K562 (cell line): ENCODE results near the gene CCDC171. TPM values are rescaled to one million over a fixed set of nuclear protein-coding genes. Genes with fewer than 3 reads are reported as not detected.

Source experiments
- ATAC-seq: fragments of 200-7000 bp; cut with Tn5 transposase; 3 replicates; pipeline ENCODE4 v1.9.1; 2020; ENCODE audit warnings: moderate library complexity
- BruUV-seq: library from RNA; stranded (reverse); fragments of 400-500 nt; replicated peaks from 2 replicates; lab custom pipeline; 2021; lab: Mats Ljungman, UMichigan
- CTCF ChIA-PET: fragments of 300-600 bp; formaldehyde crosslinking; extraction: SDS; loops from one replicate; lab custom pipeline; 2021; ENCODE audit warnings: low intra/inter-chr PET ratio; lab: Yijun Ruan, JAX
- POLR2A ChIA-PET: fragments of 300-600, 350-650 bp; sonication (Branson Sonifier 250); formaldehyde crosslinking; extraction: SDS; loops from one replicate; lab custom pipeline; 2021; ENCODE audit warnings: antibody characterized with exemption, inconsistent platforms; lab: Yijun Ruan, JAX
- DNase-seq, 4 experiments: peaks; one replicate each; pipeline versions ENCODE4 v3.0.0 to v3.0.0-alpha.2; 2011 to 2018; ENCODE audit warnings: low spot score in 3 of 4, mixed read lengths in 3 of 4; ENCODE audit errors: extremely low read depth in 1 of 4
- FAIRE-seq: peaks from 2 replicates; lab custom pipeline; 2011; peaks lifted over from hg19 to GRCh38; lab: Jason Lieb, UNC
- H2AFZ ChIP-seq: 2 replicates; pipeline ENCODE4 v1.6.0; 2011; ENCODE audit warnings: low read depth, low read length, control low read depth, inconsistent platforms
- H3K27ac ChIP-seq: fragments of 200-600 bp; 3 replicates; pipeline ENCODE4 v1.8.0; 2011; ENCODE audit warnings: low read depth, mild to moderate bottlenecking, control low read depth, inconsistent platforms, low read length, moderate library complexity, mixed read lengths; ENCODE audit errors: extremely low read depth
- H3K27me3 ChIP-seq, 2 experiments: fragments of 300-600 bp in 1 of 2; 2 replicates in 1 of 2; 3 replicates in 1 of 2; pipeline versions ENCODE4 v1.6.0 to v1.8.0; 2011; ENCODE audit warnings: inconsistent platforms in 2 of 2, low read length in 2 of 2, mild to moderate bottlenecking in 1 of 2, mixed read lengths in 1 of 2, moderate library complexity in 1 of 2; ENCODE audit not compliant: control insufficient read depth in 2 of 2, insufficient read depth in 2 of 2
- H3K36me3 ChIP-seq: fragments of 300-600 bp; 3 replicates; pipeline ENCODE4 v1.8.0; 2011; ENCODE audit warnings: mild to moderate bottlenecking, low read length, inconsistent platforms; ENCODE audit not compliant: control insufficient read depth, insufficient read depth
- H3K4me1 ChIP-seq, 2 experiments: fragments of 200-600 bp in 1 of 2; replicated peaks in 1 of 2; 2 replicates in 1 of 2; 3 replicates in 1 of 2; pipeline versions ENCODE4 v1.5.1 to v1.8.0; 2011; ENCODE audit warnings: inconsistent platforms in 2 of 2, low read length in 2 of 2, mild to moderate bottlenecking in 1 of 2, mixed read lengths in 1 of 2, moderate library complexity in 1 of 2; ENCODE audit not compliant: control insufficient read depth in 2 of 2, insufficient read depth in 2 of 2
- H3K4me2 ChIP-seq: 2 replicates; pipeline ENCODE4 v1.6.1; 2011; ENCODE audit warnings: low read length, control low read depth, inconsistent platforms, mixed read lengths; ENCODE audit not compliant: insufficient read depth
- H3K4me3 ChIP-seq: fragments of 200-600 bp; sonication (generic), shearing (Covaris generic); 2 replicates; pipeline ENCODE4 v1.5.1; 2016; ENCODE audit warnings: control low read depth, inconsistent platforms
- H3K79me2 ChIP-seq: fragments of 200-600 bp; 3 replicates; pipeline ENCODE4 v1.8.0; 2011; ENCODE audit warnings: low read length, inconsistent platforms; ENCODE audit not compliant: control insufficient read depth, insufficient read depth
- H3K9ac ChIP-seq, 2 experiments: 2 replicates each; pipeline versions ENCODE4 v1.6.0 to v1.6.1; 2011; ENCODE audit warnings: low read depth in 2 of 2, low read length in 2 of 2, control low read depth in 1 of 2, inconsistent platforms in 1 of 2, mild to moderate bottlenecking in 1 of 2, mixed read lengths in 1 of 2; ENCODE audit not compliant: insufficient read depth in 1 of 2
- H3K9me1 ChIP-seq: one replicate; pipeline ENCODE4 v1.6.0; 2011; ENCODE audit warnings: inconsistent platforms, mild to moderate bottlenecking, low read length, moderate library complexity; ENCODE audit not compliant: control insufficient read depth, insufficient read depth
- H3K9me3 ChIP-seq: replicated peaks from 2 replicates; pipeline ENCODE4 v1.5.1; 2011; ENCODE audit warnings: low read depth, low read length, inconsistent platforms; ENCODE audit not compliant: control insufficient read depth, insufficient read depth
- H4K20me1 ChIP-seq: replicated peaks from 2 replicates; pipeline ENCODE4 v1.6.1; 2011; ENCODE audit warnings: low read length, inconsistent platforms, mixed read lengths; ENCODE audit not compliant: control insufficient read depth, insufficient read depth
- BCLAF1 ChIP-seq, 2 experiments: fragments of 450-650 bp in 1 of 2; IDR thresholded peaks; 2 replicates each; pipeline ENCODE4 v1.6.1; 2011 to 2017; ENCODE audit warnings: low read depth in 2 of 2, antibody characterized with exemption in 1 of 2, borderline replicate concordance in 1 of 2, low read length in 1 of 2, mild to moderate bottlenecking in 1 of 2, mixed read lengths in 1 of 2; ENCODE audit not compliant: control insufficient read depth in 1 of 2
- BCOR ChIP-seq: fragments of 450-650 bp; IDR thresholded peaks from 2 replicates; pipeline ENCODE4 v1.6.1; 2016
- CTCF ChIP-seq, 3 experiments: IDR thresholded peaks in 2 of 3; conservative IDR thresholded peaks in 1 of 3; 2 replicates each; pipeline ENCODE4 v1.5.1; 2011 to 2012; ENCODE audit warnings: low read length in 3 of 3, mild to moderate bottlenecking in 3 of 3, control low read depth in 2 of 3, improper control_type of control experiment in 1 of 3, inconsistent platforms in 1 of 3, low read depth in 1 of 3, mixed read lengths in 1 of 3, moderate library complexity in 1 of 3; ENCODE audit not compliant: insufficient read depth in 2 of 3
- FOXJ3 ChIP-seq: sonication (generic); formaldehyde crosslinking; IDR thresholded peaks from 2 replicates; pipeline ENCODE4 v1.4.0; 2020; ENCODE audit warnings: mild to moderate bottlenecking, missing genetic modification reagents
- HDAC6 ChIP-seq: IDR thresholded peaks from 2 replicates; pipeline ENCODE4 v1.6.1; 2012; ENCODE audit warnings: low read depth, mild to moderate bottlenecking, control low read depth, inconsistent platforms, low read length, moderate library complexity
- KAT7 ChIP-seq: sonication (generic); formaldehyde crosslinking; IDR thresholded peaks from 2 replicates; pipeline ENCODE4 v1.8.0; 2022; ENCODE audit warnings: missing genetic modification reagents, mild to moderate bottlenecking, borderline replicate concordance
- KDM1A ChIP-seq, 2 experiments: fragments of 450-650 bp; IDR thresholded peaks; 2 replicates each; pipeline ENCODE4 v1.6.1; 2016; ENCODE audit warnings: mild to moderate bottlenecking in 2 of 2
- NFIC ChIP-seq: fragments of 450-650 bp; IDR thresholded peaks from 2 replicates; pipeline ENCODE4 v1.6.1; 2017; ENCODE audit warnings: mild to moderate bottlenecking, inconsistent platforms
- RAD21 ChIP-seq, 2 experiments: fragments of 250-450 bp in 1 of 2; fragments of 450-650 bp in 1 of 2; sonication (Bioruptor Pico) in 1 of 2; formaldehyde crosslinking in 1 of 2; IDR thresholded peaks in 1 of 2; conservative IDR thresholded peaks in 1 of 2; 2 replicates each; pipeline versions ENCODE4 v1.4.0 to v1.8.0; 2020 to 2022; ENCODE audit warnings: mild to moderate bottlenecking in 2 of 2, moderate library complexity in 1 of 2
- RBM25 ChIP-seq: fragments of 200-400 bp; formaldehyde crosslinking; IDR thresholded peaks from 2 replicates; pipeline ENCODE4 v1.6.1; 2018; ENCODE audit warnings: low read length, low read depth, moderate library complexity; ENCODE audit not compliant: severe bottlenecking
- STAT5B ChIP-seq: fragments of 250-450 bp; sonication (Bioruptor Pico); IDR thresholded peaks from 2 replicates; pipeline ENCODE4 v1.8.0; 2021; ENCODE audit warnings: mild to moderate bottlenecking, inconsistent platforms
- ZNF133 ChIP-seq: fragments of 250-450 bp; sonication (Bioruptor Pico); IDR thresholded peaks from 2 replicates; pipeline ENCODE4 v1.4.0; 2020; ENCODE audit warnings: mild to moderate bottlenecking
- ZNF217 ChIP-seq: sonication (generic); formaldehyde crosslinking; IDR thresholded peaks from 2 replicates; pipeline ENCODE4 v1.8.0; 2022; ENCODE audit warnings: mild to moderate bottlenecking, missing genetic modification reagents
- ZNF324 ChIP-seq: fragments of 250-450 bp; sonication (Bioruptor Pico); IDR thresholded peaks from 2 replicates; pipeline ENCODE4 v1.4.0; 2020; ENCODE audit warnings: mild to moderate bottlenecking
- ZNF764 ChIP-seq: fragments of 250-450 bp; sonication (Bioruptor Pico); IDR thresholded peaks from 2 replicates; pipeline ENCODE4 v1.4.0; 2020; ENCODE audit warnings: low read depth, mild to moderate bottlenecking, moderate library complexity
- WGBS: fragments of 100-300 bp; shearing (Covaris generic); methylation state at CpG from one replicate; pipeline ENCODE4 v1.1.6; 2016; ENCODE audit warnings: low coverage, mixed read lengths; ENCODE audit not compliant: insufficient coverage; ENCODE audit errors: missing lambda C conversion rate; 5-methylcytosine and 5-hydroxymethylcytosine counted together
- in situ Hi-C: fragments of 300-500 bp; cut with MboI; formaldehyde crosslinking; loops from 4 replicates; pipeline ENCODE4 v1.15.0; 2018; ENCODE audit warnings: inconsistent platforms, mixed read lengths
- intact Hi-C: fragments of 100-400 bp; cut with micrococcal nuclease; formaldehyde crosslinking; loops from 2 replicates; pipeline ENCODE4 v1.14.2; 2022
- polyA plus RNA-seq, 8 experiments: library from polyadenylated mRNA; depleted of rRNA in 4 of 8; stranded (reverse) in 5 of 8; unstranded in 3 of 8; fragments of >200 nt; fragmentation: Nextera tagmentation in 2 of 8; fragmentation: Illumina TruSeq in 1 of 8; extraction: Ambion mirVana in 2 of 8; extraction: Trizol in 1 of 8; gene quantifications; 2 replicates each; pipeline versions ENCODE4 v1.2.1 to v1.2.3, GENCODE V29; 2011 to 2014; ENCODE audit warnings: inconsistent platforms in 1 of 8, missing spikeins in 1 of 8
- total RNA-seq, 7 experiments: library from RNA; depleted of rRNA in 6 of 7; stranded (reverse); fragments of >200 nt in 6 of 7; fragmentation: Illumina TruSeq in 2 of 7; extraction: Trizol in 2 of 7; gene quantifications; 2 replicates each; pipeline versions ENCODE4 v1.2.1 to v1.2.3, GENCODE V29; 2011 to 2021; ENCODE audit warnings: low replicate concordance in 1 of 7
- TF ChIP-seq, protein P1 (sequence below), 2 experiments: fragments of 450-650 bp; conservative IDR thresholded peaks; 2 replicates each; pipeline ENCODE4 v1.6.1; 2017; ENCODE audit warnings: mild to moderate bottlenecking in 2 of 2, moderate library complexity in 2 of 2

CCDC171 gene
- total and polyA plus RNA-seq, 9 of the 15 experiments (the other 6 are each of a cell fraction or from before 2014, with no cell fraction given) = 0.08 to 3.8 (median 0.27) TPM

GRCh38 chr9:15513335-15513734, 39.5 kb upstream of the CCDC171 start:
- DNase-seq (peak; percentile 16 to 56 (median 20)), FAIRE-seq (peak; percentile 75), ATAC-seq (peak; percentile 32)
- no peaks in the 10 kb centered on the region for H3K27me3 ChIP-seq
- no peak overlapping the region for H3K9ac ChIP-seq
- intact Hi-C loops = loop anchor here (5.0 kb wide), 1 partner anchor 39 kb away; the partner anchor contains the start of gene CCDC171
- peaks cover 24% of the 10 kb centered on the region for H3K79me2 ChIP-seq
- peaks cover 3 to 7% of the 10 kb centered on the region in 2 experiments; a peak in 2 of 5 replicates for H3K4me1 ChIP-seq
- POLR2A ChIA-PET = interaction anchor here (0.6 to 3.4 kb wide), 2 partner anchors 13 to 607 kb away, joined by 3 to 10 read pairs; no protein-coding TSS in a partner anchor
- CTCF ChIA-PET = no interaction called here
- no peaks in the 10 kb centered on the region for H4K20me1 ChIP-seq
- WGBS = 0% methylated on average over 1 of the region's 1 CpG
- H3K27ac ChIP-seq = no peak overlapping the region
- in situ Hi-C loops = no loop called here
- peak overlapping the region; percentile 31 for H3K4me2 ChIP-seq
- H2AFZ ChIP-seq = peak overlapping the region; percentile 78
- H3K9me3 ChIP-seq = no peaks in the 10 kb centered on the region
- BruUV-seq = no TSS peak
- H3K4me3 ChIP-seq = no peak overlapping the region
- H3K36me3 ChIP-seq = peaks cover 9% of the 10 kb centered on the region; the same call in 2 of the 3 replicates
- no peaks in the 10 kb centered on the region for H3K9me1 ChIP-seq
- TF ChIP-seq STAT5B (CRISPR knock-in tag) = no peak
- TF ChIP-seq ZNF133 = no peak
- TF ChIP-seq BCOR = peak; percentile 57; the same call in 1 of the 2 replicates
- no peak for TF ChIP-seq ZNF324 (CRISPR knock-in tag)
- TF ChIP-seq NFIC = peak; percentile 70
- TF ChIP-seq ZNF764 = no peak
- peak in 1 of 2 experiments; percentile 29; a peak in 1 of 4 replicates for TF ChIP-seq RAD21 (CRISPR knock-in tag; conservative IDR thresholded peaks at IDR 0.05 in 1 of 2, IDR thresholded peaks at IDR 0.05 in 1 of 2)
- TF ChIP-seq RBM25 = peak; percentile 67
- no peak for TF ChIP-seq FOXJ3 (CRISPR knock-in tag)
- no peak for TF ChIP-seq HDAC6
- TF ChIP-seq ZNF217 (CRISPR knock-in tag) = no peak
- TF ChIP-seq, protein P1, sequence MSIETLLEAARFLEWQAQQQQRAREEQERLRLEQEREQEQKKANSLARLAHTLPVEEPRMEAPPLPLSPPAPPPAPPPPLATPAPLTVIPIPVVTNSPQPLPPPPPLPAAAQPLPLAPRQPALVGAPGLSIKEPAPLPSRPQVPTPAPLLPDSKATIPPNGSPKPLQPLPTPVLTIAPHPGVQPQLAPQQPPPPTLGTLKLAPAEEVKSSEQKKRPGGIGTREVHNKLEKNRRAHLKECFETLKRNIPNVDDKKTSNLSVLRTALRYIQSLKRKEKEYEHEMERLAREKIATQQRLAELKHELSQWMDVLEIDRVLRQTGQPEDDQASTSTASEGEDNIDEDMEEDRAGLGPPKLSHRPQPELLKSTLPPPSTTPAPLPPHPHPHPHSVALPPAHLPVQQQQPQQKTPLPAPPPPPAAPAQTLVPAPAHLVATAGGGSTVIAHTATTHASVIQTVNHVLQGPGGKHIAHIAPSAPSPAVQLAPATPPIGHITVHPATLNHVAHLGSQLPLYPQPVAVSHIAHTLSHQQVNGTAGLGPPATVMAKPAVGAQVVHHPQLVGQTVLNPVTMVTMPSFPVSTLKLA (conservative IDR thresholded peaks at IDR 0.05) = no peak
- TF ChIP-seq CTCF (IDR thresholded peaks at IDR 0.05 in 2 of 3, conservative IDR thresholded peaks at IDR 0.05 in 1 of 3; ENCODE audit: insufficient read depth in 2 of 3, low read depth in 1 of 3, low read length in 3 of 3) = peak; percentile 41 to 44 (median 43); a peak in 5 of 6 replicates
- 0 out of 4 replicates have a peak, but pooled peaks of 1 of the 2 experiments have one; percentile 17 for TF ChIP-seq KDM1A (IDR thresholded peaks at IDR 0.05)
- no peak for TF ChIP-seq BCLAF1 (IDR thresholded peaks at IDR 0.05; ENCODE audit: borderline replicate concordance in 1 of 2, control insufficient read depth in 1 of 2, low read depth in 2 of 2, low read length in 1 of 2)
- TF ChIP-seq KAT7 (CRISPR knock-in tag) = no peak
